T-helper 2 cell (primary cell): ENCODE results near the gene LIPC.

Source experiments
- DNase-seq, 5 experiments: peaks; one replicate each; pipeline versions ENCODE4 v3.0.0 to v3.0.0-alpha.2; 2012 to 2022

LIPC gene

DNA sequence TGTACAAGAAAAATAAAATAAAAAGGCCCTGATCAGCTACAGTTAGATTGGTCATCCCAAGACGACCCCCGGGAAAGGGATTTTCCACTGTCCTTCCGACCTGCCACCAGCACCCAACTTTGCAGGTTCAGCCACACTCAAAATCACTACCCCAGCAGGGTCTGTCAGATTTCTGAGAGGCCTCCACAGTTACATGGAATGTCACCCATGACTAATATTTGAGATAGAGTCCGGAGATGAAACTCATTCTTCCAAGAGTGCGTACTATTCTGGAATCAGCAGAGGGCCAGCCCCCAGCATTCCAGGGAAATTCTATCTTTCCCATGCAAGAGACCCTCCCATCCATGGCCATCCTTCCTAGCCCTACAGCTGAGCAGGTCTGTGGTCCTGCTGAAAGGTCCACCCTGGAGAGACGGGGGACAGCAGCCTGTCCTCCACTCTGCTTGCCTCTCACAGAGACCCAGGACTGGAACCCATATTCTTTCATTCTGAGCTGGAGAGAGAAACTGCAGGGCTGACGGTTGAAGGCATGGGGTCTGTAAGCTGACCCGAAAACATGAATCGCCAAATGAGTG, 5.8 kb downstream of the LIPC start:
- no peak for DNase-seq

DNA sequence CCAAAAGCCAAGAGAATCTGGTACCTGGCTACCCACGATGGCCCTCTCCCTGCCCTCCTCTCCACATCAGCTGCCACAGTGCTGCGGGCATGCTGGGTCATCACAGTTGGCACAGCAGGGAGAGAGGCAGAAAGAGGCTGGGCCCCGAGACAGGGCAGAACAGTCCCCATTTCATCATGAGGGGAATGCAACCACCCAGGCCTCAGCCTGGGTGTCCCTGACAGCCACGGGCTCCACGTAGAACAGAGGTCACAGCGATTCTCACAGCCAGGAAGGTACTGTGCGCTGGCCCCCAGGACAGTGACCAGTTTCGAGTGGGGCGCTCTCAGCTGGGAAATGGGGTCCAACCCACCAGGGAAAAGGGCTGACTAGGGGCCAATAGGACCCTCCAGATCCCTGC, 6.3 kb downstream of the LIPC start:
- DNase-seq, result no peak

DNA sequence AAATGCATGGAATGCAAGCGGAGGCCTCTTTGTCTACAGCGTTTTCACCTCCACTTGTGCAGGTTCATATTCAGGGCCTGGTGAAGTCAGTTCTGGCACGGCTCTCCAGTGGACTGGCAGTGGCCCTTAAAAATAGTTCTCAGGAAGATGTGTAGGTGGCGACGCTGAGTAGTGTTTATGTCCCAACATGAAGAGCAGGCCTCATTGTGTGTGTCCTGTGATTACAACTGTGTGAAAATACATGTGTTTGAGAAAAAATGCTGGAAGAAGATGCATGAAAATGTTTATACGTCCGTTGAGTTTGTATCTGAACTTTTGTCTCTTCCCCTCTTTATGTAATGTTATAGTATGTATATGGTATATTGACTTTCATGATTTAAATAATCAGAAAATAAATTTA, 7.2 kb downstream of the LIPC start:
- peak in 1 of 5 experiments; percentile 61 for DNase-seq

DNA sequence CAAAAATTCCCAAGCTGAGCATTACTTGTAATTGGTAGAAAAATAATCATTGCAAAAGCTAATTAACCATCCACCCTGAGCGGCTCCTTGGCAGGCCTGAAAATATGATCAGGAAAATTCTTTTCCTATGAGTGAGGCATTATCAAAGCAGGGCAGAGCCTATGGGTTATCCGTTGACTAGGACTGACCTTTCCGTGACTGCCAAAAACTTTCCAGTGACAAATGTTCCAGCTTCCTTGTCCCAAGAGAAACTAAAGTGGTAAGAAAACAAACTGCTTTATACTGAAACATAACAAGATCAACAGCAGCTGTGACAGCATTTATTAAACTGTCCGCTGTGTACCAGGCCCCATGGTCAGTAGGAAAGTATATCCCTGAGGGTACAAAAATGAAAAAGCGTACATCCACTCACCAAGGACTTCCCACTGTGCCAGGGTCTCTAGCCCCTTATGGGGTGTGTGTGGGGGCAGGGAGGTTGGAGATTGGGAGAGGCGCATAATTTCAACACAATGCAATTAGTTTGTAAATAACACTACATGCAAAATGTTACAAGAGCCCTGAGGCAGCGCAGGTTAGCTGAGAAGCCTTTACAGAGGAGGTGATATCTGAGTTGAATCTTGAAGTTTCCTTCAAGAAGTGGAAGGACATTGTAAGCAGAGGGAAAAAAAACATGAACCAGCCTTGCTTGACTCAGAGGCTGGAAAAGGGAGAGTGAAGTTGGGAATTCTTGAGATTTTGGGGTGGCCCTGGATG, 8.5 kb downstream of the LIPC start:
- DNase-seq, result no peak

DNA sequence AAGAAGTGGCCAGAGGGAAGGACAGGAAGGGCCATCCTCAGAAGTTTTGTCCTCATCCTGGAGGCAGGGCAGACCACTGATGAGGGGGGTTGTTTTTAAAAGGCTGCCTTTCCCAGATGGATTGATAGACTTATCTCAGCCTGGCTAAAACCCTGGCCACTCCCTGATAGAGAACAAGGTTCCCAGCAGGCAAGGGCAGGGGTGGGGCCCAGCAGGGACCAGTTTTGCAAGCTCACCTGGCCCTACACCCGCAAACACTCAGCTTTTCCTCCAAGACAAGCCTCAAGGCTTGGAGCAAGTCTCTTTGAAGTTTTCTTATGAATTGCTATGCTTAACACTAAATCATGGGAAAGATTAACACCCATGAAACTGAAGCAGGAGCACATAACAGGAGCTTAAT, 9.1 kb downstream of the LIPC start:
- DNase-seq, result no peak

DNA sequence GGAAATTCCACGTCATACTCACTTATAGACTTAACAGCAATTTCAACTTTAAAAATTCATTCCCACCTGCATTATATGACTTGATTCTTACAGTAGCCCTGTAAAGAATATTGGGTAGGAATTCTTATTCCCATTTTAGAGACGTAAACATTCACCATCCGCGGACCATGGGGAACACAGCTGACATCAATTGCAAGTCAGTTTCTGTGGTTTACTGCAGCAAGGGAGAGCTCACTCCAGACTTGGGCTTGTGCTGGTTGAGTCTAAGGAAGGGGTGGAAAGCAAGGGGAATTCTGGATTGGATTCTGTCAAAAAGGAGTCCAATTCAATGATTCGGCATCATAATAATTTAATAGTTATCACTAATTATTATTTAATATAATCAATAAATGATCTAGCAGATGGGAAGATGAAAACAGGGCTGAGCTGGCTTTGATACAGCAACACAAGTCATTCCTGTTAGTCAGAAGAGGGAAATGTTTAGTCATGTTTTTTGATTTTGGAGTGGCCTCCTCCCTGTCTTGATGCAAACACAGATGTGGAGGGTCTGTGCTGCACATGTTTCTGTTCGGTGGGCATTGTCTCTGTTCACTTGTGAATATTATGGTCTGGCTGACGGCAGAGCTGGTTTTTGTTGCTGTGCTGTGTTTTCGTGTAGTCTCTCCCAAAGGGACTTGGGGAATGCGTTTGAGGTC, 9.7 kb downstream of the LIPC start:
- no peak for DNase-seq

DNA sequence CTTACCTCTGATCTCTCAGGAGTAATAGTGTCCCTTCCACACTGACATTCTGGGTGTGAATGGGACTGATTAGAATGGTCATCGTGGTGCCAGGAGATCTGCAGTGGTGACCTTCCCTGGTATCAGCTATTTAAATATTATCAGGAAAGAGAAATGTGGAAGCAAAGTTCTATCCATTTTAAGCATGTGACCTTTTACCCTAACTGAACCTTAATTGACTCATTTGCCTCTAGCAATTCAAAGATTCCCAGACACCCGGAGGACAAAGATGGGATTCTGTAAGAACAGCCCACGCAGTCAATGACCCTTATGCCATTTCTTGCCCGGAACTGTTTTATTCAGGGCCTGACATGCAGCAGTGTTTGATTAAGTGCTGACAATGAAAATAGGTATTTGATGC, 10.3 kb downstream of the LIPC start:
- no peak for DNase-seq

DNA sequence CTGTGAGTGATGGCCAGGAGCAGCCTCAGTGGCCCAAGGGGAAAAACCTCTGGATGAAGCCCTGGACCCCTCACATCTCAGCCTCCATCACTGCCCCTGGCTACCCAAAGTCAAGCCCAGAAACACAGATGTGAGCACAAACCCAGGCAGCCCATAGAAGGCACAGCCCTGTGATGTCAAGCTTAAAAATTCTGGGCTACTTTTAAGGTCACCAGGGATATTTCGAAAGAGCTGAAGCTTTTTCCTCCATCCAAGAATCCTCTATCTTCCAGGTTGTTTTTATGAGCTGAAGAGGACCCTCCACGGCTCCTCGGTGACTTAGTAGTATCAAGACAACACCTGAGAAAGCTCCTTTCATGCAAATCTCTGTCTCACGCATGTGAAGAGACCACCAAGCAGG, 11.5 kb downstream of the LIPC start:
- no peak for DNase-seq

DNA sequence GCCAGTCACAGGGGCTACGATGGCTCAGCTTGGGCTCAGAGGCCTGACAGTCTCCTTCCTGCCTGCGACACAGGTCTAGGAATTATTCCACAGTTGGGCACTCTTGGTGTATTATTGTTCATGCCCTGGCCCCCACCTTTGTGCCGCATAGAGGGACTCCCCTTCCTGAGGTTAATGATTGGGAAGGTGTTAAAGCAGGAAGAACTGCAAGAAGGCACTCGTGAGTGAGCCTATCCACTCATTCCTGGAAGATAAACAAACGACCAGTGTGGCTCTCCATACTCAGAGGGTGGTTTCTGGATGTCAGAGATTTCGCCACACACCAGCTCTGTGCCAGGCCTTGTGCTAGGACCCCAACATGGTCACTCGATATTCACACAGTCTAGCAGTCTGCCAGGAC, 12.3 kb downstream of the LIPC start:
- DNase-seq, result no peak

DNA sequence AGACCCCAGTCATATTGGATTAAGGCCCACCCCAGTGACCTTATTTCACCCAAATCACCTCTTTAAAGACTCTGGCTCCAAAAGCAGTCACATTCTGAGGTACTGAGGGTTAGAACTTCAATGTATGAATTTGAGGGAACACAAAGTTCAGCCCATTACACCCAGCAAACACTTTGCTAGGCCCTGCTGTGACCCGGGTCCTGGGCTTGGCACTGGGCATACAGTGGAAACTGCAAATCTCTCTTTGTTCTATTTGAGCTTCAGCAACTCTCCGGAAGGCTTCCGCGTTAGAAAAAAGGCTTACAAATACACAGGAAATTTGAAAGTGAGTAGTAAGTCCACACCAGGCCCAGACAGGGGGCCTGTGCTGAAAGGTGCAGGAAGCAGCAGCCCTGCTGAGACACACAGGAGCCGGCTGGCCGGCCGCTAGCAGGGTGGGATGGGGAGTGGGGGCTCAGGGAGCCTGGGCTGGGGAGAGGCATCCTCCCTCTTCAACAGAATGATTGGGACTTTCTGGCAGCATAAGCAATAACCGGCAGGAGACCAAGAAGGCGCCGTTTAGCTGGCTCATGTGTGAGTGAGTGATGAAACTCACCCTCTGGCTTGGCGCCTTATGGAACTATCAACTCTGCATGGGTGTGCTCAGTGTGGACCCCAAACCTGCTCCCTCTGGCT, 13.0 kb downstream of the LIPC start:
- DNase-seq, result no peak

DNA sequence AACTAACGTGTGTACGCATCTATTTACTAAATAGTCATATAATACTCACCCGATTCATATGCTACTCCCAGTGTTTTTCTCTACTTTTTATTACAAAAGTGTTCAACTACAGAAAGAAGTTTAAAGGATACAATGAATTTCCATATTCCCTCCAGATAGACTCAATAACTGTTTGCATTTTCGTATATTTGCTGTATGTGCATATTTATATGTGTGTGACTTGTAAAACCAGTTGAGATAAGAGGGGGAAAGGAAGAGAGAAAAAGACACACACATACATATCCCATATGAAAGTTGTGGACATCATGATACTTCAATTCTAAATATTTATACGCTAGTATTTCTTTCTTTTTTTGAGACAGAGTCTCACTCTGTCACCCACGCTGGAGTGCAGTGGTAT, 14.1 kb downstream of the LIPC start:
- no peak for DNase-seq

DNA sequence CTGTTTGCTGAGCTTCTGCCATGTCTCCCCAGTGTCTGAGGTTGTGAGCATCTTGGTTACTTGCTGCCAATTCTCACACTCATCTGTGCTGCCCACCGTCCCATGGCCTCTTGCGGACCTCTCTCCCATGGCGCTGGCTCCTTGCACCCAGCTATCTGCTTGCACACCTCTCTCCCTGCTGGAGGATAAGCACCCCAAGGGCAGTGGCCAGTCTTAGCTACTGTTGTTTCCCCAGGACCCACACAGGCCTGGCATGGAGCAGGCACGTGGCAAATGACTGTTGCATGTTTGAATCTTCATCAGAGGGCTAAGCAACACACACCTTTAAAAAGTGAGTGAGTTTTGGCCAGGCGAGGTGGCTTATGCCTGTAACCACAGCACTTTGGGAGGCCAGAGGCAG, 14.7 kb downstream of the LIPC start:
- DNase-seq, result no peak

DNA sequence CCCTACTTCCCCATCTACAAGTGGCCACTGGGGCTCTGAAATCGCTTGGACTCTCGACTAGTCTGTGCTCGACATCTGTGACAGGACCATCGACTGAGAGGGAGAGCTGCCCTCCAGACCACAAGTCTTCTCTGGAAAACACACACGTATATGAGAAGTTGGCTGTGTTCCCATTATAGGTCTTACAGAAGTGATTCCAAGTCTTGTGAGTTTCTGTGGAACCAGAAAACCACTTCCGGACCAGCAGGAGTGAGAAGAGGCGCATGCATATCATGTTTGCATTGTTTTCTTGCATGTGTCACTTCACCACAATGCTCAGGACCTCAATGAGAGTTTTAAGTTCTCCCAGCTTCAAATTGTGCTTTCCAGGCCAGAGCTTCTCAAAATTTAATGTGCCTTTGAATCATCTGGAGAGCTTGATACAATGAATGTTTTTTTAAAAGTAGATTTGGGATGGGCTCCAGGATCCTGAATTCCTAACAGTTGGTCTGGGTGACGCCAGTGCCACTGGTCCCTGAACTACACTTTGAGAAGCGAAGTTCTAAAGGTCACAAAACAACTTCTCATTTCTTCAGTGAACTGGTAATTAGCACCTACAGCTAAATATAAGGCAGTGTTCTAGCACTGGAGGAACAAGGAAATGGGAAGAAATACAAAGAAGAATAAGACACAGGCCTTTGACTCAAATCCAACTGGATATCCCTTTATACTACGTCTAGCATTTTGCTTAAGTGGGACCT, 15.7 kb downstream of the LIPC start:
- DNase-seq, result peak in 1 of 5 experiments; percentile 5

DNA sequence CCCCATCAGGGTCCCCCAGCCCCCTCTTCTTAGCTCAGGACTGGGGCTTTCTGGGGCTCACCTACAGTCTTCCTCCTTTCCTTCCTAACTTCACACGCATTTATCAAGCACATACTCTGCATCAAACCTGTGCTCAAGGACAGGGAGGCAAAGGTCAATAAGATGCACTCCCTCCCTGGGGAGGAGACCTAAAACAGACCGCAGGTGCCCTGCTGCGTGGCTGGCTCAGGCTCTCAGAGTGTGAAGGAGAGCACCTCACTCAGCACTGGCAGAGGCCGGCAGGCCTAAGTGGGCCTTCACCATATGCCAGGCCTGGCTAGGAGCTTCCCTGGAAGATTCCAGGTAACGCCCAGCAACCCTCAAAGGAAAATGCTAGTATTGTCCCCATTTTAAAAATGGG, 16.5 kb downstream of the LIPC start:
- no peak for DNase-seq

DNA sequence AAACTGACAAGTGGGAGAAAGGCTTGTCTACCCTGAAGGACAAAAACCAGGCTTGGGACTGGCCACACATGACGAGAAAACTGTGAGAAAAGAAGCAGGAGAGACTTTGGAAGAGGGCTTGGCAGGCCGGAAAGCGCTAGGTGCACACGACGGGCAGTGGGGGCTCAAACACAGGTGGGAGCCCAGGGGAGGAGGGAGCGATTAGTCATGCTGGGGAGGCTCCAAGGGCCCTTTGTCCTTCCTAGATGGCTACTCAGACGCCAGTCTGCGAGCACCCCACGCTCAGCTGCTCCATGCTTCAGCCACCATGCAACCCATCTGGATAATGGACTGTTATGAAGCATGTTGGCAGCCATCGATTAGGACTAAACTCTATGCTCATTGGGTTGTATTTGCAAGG, 17.1 kb downstream of the LIPC start:
- no peak for DNase-seq

DNA sequence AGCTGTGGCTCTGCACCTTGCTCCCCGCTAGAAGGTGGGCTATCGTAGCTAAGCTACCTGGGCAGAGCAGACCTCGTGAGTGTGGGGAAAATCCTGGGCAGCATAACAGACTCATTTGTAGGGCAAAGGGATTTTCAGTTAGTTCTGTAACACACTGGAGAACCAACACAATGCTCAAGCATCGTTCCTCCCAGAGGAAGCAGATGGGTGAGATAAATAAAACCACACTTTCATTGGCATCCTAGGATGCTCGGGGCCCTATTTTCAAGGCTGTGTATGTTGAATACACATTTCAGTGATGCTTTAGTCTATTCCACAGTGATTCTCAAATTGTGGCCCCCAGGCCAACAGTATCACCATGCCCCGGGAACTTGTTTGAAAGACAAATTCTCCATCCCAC, 20.0 kb downstream of the LIPC start:
- DNase-seq, result no peak

DNA sequence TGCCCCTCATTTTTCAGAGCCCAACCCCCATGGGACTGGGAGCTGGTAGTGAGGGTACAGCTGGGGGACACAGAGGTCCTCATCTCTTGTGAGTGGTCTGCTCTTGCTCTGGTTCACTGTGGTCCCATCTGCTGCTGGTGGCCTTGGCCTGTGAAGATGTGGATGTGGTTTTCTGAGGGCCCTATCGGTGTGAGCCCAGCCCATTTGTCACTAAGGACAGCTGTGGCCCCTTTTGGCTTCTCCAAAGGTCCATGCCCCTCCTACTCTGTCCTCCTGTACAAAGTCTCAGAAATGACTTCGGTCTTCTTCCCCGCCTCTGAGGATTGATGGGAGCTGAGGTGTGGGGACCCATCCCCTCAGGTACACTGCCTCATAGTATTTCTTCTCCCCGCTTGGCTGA, 21.0 kb downstream of the LIPC start:
- no peak for DNase-seq

DNA sequence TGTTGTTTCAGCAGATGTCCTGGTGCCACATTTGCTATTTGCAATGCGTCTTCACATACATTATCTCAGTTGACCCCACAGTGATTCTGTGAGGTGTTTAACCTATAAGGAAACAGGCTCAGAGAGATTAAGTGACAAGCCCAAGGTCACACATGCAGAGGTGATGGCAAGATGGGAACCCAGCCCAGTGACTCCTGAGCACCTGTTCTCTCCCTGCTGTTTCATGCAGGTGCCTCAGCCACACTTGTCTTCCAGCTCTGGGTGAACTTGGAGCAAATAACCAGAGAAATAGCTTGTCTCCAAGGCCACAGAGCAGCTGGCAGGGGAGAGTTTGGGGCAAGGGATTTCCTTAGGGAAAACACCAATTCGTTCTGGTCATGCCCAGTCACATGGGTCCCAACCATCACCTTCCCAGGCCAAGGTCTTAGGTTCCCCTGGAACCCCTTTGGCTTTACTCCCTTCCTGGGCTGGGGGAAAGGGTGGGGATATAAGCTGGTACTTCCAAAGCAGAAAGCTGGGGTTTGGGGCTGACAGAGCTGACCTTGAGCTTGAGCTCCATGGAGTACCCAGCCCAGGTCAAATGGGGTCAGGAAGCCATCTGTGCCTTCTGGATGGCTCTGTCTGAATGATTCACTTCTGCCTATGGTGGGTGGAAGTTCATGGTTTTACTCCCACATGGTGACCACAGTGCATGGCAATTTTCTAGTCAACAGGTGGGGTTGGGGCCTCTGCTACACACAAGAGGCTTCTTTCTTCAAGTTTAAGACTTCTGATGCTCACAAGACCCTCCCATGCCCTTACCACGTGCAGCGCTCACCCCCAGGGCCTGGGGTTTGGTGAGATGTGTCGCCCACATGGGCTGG, 22.4 kb downstream of the LIPC start:
- DNase-seq, result peak in 1 of 5 experiments; percentile 8

DNA sequence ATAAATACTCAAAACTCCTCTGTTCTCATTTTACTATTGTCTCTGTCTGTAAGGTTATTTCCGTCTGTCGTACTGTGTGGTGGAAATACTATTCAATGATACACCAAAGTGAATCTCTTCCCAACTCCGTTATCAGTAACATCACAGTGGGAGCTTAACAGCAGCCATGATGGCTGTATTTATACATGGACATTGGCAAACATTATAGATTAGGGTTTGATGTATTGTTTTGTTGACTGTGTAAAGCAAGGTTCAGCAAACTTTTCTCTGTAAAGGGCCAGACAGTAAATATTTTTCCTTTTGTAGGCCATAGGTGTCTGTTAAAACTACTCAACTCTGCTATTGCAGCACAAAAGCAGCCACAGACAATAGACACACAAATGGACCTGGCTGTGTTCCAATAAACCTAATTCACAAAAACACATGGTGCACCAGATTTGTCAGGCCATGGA, 23.2 kb downstream of the LIPC start:
- DNase-seq, result no peak

DNA sequence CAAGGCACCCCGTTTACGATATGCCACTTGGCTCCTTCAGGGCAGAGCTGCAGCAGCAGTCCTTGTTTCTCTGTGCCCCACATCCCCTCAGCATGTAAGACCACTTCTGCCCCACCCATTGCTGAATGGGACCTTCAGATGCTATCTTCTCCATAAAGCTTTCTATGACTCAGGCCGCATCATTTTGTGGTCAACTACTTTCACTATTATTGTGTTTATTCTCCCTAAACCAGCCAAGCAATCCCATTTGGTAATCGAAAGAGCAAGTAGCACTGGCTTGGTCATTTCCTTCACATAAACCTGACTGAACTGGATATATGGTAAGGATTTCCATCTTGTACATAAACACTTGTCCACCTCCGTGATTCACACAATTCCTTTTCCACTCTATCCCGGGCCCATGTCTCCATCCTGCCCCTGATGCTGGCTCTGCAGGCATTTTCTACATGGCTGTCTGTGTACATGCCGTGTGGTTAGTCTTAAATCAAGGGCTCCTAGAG, 25.7 kb downstream of the LIPC start:
- peak in 1 of 5 experiments; percentile 88 for DNase-seq

DNA sequence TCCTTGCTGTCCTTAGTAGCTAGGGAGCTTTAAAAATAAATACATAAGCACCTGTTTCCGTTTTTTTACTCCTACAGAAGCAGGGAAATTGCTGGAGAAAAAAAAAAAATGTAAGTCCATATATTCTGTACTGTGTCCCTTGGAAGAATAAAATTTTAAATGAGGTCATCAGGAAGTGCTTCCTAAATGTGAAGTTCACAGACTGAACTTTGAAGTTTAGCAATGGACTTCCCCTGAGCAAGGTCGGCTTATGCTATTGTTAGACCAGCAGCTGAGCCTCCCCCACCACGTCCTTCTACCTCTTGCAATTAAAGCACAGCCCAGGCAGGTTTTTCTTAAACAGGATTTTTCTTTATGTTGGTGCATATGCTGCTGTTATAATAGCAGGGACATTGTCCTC, 26.3 kb downstream of the LIPC start:
- DNase-seq, result no peak

DNA sequence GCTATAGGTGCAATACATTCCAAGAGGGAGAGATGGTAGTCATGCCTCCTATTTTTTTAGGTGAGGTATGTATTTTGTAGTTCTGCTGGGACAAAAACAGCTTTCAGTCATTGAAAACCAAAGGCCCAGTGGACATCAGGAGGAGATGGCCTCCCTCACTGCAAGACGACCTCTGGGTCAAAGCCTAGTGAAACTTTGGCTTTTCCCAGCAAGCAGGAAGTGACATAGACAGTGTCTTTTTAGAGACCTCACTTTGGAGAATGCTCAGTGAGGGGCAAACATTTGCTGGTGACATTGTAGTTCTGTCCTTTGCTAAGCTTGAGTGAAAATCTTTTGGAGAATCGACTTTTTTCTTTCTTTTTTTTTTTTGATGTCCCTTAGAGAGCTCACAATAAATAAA, 27.3 kb downstream of the LIPC start:
- no peak for DNase-seq
